NCI-H446 treated with DMSO at 0.1 percent for 48 hours (cell line): Measurements from ENCODE around the gene LRRC8A.
"Not testable (repeated sequence)": the region's sequence is repeated elsewhere in the genome, so short reads cannot be mapped to it uniquely, and the experiment has no call there.

Experiments
- DNase-seq: peaks from one replicate; lab custom pipeline; 2025; lab: John Stamatoyannopoulos, UW

LRRC8A gene

DNA sequence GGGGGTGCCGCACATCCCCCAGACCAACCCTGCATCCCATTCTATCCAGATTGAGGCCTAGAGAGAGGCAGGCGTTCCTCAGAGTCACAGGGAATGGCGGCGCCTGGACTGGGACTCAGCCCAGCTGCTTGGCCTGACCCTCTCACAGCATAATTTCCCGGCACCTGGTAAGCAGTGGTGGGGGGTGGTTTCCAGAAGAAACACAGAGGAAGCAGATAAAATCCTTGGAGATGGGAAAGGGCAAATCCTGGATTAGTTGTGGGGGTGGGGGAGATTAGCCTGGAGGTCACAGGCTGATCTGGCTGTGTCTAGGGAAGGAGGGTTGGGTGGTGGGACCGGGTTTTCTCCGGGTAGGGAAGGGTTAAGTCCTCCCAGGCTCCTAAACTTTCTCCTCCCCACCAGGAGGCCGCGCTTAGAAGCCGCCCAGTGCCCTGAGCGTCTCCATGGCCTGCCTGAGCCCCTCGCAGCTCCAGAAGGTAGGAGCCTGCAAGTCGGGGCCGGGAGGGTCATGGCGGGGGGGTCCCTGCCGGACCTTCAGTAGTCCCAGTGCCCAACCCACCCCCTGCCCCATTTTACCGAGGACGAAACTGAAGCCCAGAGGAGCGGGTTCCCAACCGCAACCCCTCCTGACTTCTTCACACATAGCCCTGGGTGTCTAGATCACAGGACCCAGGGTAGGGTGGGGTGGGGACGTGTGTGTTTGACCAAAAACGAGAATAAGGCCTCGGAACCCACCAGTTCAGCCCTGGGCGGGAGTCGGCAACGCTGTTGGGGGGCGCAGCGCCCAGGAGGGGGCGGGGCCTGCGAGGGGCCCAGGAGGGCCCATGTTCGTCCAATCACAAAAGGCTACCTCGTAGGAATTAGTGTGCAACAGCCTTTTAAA lies 40.2 kb downstream of the LRRC8A start:
- DNase-seq = no peak

DNA sequence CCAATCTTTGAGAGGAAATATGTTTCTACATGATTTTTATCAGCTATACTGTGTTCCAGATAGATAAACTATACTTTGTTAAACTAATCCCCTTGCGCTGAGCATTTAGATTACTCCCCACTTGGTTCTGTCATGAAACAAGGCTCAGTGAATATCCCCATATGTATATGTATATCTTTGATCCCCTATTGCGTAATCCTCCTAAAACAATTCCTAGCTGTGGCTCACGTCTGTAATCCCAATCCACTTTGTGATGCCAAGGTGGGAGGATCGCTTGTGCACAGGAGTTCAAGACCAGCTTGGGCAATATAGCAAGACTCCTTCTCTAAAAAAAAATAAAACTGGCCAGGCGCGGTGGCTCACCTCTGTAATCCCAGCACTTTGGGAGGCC lies 41.6 kb downstream of the LRRC8A start:
- no peak for DNase-seq

DNA sequence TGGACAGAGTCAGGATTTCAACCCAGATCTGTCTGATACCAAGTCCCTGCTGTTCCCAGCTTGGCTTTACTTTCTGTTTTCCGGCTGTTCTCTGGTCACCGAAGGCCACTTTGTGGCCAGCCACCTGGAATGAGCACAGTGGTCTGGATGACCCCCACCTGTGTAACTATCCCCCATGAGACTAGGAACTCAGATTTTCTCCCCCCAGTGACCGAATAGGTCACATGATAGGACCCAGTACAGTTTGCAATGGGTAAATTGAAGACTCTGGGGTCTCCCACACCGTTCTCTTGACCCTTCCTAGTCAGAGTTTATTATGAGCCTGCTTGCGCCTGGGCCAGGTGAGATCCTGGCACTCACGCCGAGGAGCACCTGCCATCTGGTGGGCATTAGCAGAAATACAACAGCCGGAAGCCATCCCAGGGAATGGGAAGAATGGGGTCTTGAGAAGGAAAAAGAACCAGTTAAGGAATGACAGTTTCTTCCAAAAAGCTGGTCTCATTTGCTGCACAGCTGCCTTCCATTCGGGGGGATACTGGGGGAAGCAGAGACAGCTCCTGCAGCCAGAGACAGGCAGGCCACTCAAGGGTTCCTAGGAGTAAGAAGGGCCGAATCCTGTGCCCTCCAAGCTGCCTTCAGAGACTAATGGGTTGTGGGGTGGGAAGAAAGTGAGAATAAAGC lies 45.9 kb downstream of the LRRC8A start:
- no peak for DNase-seq

DNA sequence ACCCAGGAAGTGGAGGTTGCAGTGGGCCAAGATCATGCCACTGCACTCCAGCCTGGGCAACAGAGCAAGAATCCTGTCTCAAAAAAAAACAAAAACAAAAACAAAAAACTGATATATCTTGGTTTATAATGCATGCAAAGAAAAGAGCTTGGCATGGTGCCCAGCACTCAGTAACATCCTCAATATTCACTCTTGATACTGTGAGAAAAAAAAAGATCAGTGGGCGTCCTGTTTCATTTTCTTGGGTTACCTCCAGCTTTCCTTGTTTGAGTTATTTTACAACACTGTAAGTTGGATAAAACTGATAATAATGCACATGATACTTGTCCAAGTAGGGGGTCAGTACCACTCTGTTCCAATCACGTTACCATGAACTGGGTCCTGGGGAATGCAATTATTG lies 46.7 kb downstream of the LRRC8A start:
- DNase-seq = no peak

DNA sequence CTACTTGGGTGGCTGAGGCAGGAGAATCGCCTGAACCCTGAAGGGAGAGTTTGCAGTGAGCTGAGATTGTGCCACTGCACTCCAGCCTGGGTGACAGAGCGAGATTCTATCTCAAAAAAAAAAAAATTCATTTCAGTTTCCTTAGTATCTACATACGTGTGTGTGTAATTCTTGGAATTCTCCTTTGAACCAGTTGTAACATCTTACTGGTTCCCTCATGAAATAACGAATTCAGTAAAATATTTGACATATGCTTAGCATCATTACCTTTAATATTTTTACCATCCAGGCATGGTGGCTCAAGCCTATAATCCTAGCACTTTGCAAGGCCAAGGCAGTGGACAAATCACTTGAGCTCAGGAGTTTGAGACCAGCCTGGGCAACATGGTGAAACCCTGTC lies 47.6 kb downstream of the LRRC8A start:
- DNase-seq = no peak

DNA sequence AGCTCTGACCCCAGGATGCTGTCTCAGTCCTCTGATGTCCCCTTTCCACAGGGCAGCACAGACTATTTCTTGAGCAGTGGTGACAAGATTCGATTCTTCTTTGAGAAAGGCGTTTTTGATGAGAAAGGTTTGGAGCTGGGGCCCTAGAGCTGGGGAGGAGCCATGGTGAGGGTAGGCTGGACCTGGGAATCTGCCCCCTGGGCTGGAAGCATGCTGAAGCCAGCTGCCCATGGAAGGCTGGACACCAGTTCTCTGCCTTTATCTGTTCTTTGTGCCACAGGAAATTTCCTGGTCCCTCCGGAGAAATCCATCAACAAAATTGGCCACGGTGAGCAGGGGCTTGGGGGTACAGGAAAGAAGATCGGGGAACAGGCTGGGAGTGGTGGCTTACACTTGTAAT lies 51.8 kb downstream of the LRRC8A start:
- DNase-seq = no peak

DNA sequence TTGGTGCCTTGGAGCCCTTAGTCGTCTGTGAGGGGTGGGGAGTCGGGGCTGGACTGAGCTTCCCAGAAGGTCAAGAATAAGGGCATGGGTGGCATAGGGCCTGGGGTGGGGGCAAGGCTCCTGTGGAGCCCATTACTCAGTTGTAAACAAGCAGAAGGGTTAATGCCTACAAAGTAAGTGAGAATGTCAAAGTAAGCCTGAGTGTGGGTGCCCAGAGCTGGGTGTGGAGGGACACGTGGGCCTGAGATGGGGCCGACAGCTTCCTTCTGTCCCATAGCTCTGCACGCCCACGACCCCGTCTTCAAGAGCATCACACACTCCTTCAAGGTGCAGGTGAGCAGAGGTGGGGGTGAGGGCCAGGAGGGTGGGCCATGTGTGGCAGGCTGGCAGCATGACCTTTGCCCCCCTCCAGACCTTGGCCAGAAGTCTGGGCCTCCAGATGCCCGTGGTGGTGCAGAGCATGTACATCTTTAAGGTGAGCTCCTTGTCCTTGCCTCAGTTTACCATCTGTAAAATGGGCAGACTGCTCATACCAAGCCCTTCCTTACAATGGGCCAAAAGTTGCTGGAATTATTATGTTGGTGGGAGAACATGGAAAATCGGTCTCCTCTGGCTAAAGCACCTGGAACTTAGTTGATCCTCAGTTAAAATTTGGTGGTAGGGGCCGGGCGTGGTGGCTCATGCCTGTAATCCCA lies 54.4 kb downstream of the LRRC8A start:
- DNase-seq = no peak

DNA sequence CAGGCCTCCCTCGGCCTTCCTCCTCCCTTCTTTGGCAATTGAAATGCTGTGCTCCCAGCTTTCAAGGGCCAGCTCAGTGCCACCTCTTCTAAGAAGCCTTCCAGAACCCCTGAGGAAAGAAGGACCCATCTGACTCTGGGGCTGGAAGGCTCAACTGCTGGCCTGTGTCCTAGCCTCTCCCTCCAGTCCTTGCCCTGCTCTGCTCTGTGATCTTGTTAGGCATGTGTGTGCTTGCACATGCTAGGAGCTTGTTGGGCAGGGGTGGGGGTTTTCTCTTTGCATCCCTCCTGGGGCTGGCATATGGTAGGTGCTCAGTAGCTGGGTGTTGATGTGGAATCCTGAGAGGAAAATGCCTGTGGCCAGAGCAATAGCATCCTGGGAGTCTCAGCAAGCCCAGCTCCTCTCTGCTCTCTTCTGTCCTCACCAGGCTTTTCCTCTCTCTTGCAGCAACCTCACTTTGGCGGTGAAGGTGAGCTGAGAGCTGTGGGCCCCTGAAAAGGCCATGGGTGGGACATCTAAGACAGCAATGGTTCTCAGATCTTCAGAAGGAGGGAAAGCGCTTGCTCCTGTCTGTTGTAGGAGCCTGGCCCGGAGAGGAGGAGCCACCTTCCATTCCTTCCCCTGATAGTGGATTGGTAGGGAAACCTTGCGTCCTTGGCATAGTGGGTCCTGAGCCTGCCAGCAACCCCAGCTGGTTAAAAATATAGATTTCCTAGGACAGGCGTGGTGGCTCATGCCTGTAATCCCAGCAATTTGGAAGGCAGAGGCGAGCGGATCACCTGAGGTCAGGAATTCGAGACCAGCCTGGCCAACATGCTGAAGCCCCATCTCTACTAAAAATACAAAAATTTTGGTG lies 55.6 kb downstream of the LRRC8A start:
- no peak for DNase-seq

DNA sequence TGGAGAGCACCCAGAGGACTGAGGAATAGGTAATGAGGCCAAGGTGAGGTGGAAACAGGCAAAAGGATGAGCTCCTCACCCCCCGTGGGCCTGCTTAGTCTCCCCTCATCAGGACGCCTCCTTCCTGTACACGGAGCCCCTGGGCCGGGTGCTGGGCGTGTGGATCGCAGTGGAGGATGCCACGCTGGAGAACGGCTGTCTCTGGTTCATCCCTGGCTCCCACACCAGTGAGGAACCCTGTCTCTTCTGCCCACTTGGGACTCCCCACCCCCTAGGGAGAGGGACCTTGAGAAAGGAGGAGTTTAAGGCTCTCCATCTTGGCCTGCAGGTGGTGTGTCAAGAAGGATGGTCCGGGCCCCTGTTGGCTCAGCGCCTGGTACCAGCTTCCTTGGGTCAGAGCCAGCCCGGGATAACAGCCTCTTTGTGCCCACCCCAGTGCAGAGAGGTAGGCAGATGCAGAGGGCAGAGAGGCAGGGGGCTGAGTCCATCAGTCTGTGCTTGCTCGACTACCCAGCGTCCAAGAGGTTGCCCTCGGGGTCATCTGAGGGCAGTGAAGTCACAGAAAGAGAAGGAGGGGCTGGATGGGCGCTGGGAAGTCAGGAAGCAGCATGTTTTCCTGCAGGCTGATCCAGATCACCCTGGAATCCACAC lies 58.5 kb downstream of the LRRC8A start:
- no peak for DNase-seq

DNA sequence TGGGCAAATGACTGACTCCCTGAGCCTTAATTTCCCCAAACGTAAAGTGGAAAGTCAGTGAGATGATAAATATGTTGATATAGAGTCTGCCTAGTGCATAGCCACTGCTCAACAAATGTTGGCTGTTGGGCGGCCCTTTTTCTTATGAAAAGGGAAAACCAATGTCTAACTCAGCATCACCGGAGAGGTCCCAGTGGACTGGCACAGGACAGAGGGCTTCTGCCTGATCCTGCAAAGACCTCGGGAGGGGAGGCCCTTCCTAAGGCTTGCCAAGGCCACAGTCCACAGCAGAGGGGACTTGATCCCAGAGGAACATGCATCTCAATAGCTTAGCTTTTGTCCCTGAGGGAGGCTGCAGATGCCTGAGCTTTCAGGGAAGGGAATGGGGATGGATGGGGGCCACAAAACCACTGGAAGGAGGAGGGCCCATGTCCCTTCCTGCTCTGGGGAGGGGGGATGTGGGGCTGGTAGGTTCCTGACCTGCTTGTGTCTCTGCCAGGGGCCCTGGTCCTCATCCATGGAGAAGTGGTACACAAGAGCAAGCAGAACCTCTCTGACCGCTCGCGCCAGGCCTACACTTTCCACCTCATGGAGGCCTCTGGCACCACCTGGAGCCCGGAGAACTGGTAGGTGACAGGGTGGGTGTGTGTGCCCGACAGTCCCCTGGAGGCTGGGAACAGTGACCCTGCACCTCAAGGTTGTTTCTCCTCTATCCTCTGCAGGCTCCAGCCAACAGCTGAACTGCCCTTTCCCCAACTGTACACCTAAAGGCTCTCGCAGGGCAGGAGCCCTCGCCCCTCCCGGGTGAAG lies 59.2 kb downstream of the LRRC8A start:
- DNase-seq = no peak

DNA sequence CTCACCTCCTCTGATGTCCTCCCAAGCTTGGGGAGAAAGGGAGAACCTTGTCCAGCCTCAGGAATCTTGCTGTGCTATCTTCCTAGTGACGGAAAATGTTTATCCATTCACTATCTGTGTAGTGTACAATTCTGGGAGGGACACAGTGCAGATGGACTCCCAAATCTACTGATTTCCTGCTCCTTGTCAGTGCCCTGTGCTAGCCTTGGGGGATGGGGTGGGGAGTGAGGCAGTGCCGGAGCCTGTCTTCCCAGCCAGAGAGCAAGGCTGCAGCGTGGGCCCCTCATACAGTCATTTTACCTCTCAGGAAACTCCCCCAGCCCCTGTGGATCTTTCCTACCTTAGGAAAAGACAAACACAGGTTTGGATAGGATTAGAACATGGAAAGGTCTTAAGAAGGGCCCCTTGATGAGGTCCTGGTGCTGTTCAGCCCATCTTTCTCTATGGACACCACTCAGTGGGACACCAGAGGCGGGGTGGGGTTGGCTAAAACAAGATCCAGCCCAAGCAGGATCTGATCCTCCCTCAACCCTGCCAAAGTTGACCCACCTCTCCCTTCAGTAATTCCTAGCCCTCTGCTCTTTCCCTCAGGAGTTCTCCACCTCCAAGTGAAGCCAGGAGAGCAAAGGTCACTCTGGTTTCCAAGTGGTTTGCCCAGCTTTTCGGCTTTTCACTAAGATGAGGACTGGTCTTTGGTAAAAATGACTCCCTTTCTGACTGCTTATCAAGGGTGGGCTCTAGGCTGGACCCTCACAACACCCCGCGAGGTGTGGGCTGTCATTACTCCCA lies 62.1 kb downstream of the LRRC8A start:
- no peak for DNase-seq

DNA sequence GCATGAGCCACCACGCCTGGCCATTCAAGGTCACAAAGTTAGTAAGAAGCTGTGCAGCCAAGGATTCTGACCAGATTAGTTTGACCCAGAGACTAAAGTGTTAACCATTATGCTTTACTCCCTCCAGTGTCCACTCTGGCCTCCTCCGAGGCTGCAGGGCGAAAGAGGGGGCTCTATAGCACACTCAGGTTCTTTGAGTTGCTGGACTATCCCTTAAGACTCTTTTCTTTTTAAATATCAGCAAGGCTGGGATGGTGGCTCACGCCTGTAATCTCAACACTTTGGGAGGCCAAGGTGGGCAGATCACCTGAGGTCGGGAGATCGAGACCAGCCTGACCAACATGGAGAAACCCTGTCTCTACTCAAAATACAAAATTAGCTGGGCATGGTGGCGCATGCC lies 63.0 kb downstream of the LRRC8A start:
- not testable (repeated sequence) for DNase-seq

DNA sequence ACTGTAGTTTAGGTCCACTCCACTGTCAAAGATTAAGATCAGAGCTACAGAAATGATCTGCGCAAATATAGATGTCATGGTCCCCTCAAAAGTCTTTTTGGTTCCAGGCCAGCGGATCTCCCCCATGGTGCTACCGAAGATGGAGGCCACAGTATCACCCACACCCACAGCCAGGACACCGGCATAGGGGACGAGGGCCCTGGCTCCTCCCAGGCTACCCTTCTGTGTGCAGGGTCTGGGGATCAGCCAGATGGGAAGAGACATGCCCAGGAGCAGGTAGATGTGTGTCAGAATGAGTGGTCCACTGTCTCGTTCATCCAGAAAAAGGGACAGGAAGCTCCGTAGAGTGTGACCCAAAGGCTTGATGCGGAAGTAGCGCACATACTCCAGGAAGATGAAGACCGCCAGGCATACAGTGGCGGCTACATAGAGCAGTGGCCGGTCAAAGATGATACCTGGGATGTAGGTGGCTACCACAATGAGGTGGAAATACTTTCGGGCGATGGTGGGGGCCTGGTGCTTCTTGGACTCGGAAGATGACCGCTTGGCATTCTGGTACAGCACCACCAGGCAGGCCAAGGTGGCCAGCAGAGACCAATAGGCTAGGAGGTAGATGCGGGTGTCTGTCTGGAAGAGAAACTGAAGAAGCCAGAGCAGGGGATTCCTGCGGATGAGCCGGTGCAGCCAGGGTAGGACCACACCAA lies 64.0 kb downstream of the LRRC8A start:
- DNase-seq = no peak

DNA sequence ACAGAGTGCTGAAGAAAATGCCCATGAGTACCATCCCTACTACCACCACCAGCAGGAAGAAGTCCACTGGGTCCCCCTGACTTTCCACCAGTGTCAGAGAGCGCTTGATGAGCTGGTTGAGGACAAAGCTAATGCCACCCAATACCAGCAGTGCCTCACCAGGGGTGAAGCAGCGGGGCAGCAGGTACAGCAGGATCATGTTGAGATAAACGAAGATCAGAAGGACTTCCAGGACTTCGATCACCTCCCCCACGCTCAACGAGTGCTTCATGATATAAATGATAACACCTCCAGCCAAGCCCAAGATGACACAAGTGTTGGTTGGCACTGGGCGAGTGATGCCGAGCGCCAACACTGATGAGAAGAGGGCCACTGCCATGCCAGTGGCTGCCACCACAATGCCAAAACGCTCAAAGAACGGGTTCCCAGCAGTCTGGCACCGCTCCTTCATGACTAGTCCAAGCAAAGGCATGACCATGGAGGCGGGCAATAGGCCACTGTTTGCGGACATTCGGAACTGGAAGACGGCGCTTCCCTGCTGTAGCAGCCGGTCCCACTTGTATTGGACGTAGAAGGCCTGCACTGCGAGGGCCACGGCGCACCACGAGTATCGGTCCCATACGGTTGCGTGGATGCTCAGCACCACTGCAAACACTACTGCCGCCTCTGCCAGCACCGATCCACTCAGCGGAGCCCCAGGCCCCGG lies 64.8 kb downstream of the LRRC8A start:
- no peak for DNase-seq

DNA sequence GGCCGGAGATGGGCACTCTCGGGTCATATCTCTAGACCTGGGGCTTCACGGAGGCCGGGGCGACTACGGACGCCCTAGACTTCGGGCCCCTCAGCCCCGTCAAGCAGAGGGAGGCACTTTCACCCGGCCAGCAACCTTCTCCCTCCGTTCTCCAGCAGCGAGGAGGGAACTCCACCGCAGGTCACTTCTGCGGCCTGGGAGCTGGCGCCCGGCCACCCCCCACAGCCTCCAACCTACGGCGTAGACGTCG lies 65.3 kb downstream of the LRRC8A start:
- DNase-seq = no peak

DNA sequence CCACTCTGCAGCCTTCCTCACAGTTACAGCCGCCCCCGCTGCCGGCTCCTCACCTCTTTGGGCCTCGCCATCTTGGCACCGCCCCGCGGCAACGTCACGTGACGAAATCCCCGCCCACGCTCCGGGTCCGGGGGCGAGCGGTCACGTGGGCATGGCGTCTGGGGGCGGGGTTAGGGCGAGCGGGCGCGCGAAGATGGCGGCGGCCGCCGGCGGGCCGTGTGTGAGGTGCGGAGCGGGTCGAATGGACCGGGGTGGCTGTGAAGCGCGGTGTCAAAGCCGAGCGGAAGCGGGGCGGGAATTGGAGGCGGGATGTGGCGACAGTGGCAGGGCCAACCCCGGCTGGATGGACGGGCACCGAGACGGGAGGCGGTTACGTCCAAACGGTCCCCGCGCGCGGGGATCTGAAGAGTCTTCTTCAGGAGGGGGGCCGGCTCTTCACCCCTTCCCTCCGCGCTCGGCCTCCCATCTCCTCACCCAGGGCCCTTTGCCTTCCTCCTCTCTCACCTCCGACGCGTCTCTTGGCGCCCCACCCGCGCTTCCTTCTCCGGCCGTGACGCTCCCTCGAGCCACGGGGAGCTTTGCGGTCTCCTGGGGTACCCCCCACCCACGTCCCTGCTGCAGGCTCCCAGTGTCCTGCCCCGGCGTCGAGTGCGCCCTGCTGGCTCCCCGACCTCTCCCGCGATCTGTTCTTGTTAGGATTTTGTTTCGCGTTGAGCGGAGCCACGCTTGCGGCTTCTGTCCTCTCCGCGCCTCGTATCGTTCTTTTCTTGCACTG lies 65.8 kb downstream of the LRRC8A start, which contains the start of the genes DOLK and NUP188:
Gene DOLK (minus strand): TSS at position 77 of the 775 bp plus-strand sequence. CDS start 300 bp downstream, outside the sequence.
Gene NUP188 (plus strand): TSS at position 173 of the 775 bp plus-strand sequence. CDS start 21 bp downstream, at position 194.
- DNase-seq = peak; percentile 46

DNA sequence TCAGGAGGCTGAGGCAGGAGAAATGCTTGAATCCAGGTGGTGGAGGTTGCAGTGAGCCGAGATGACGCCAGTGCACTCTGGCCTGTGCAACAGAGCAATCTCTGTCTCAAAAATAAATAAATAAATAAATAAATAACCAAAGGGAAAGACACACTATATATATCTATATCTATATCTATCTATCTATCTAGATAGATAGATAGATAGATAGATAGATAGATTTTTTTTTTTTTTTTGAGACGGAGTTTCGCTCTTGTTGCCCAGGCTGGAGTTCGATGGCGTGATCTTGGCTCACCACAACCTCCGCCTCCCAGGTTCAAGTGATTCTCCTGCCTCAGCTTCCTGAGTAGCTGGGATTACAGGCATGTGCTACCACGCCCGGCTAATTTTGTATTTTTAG lies 79.5 kb downstream of the LRRC8A start:
- not testable (repeated sequence) for DNase-seq
